Measurements from ENCODE around the gene STIM1.

The STIM1 gene

GRCh38 chr11:3885855-3886254 is 30.4 kb downstream of the STIM1 start:
- no peak for DNase-seq (ENCODE audit: low read depth in 1 of 2, low spot score in 1 of 2)
- H3K27ac ChIP-seq (replicated peaks) = no peak overlapping the region
- H3K27me3 ChIP-seq (ENCODE audit: insufficient read depth, poor library complexity, severe bottlenecking) = no peaks in the 10 kb centered on the region
- H3K4me3 ChIP-seq (replicated peaks; ENCODE audit: insufficient read depth, low read length) = no peak overlapping the region
- TF ChIP-seq POLR2AphosphoS5 (IDR thresholded peaks at IDR 0.05; ENCODE audit: low read depth) (no peak), CTCF (IDR thresholded peaks at IDR 0.05; ENCODE audit: insufficient read depth, low read length) (no peak), GABPA (IDR thresholded peaks at IDR 0.05; ENCODE audit: low read depth) (no peak), SPI1 (IDR thresholded peaks at IDR 0.05; ENCODE audit: borderline replicate concordance, low read depth) (no peak), REST (IDR thresholded peaks at IDR 0.05; ENCODE audit: insufficient replicate concordance, low read depth) (no peak)

- Histone ChIP-seq H3K27ac (replicated peaks) (no peak overlapping the region), H3K4me3 (replicated peaks; ENCODE audit: insufficient read depth, low read length) (no peak overlapping the region), H3K27me3 (ENCODE audit: insufficient read depth, poor library complexity, severe bottlenecking) (no peaks in the 10 kb centered on the region)
- TF ChIP-seq GABPA (IDR thresholded peaks at IDR 0.05; ENCODE audit: low read depth) (no peak), SPI1 (IDR thresholded peaks at IDR 0.05; ENCODE audit: borderline replicate concordance, low read depth) (no peak), POLR2AphosphoS5 (IDR thresholded peaks at IDR 0.05; ENCODE audit: low read depth) (no peak), CTCF (IDR thresholded peaks at IDR 0.05; ENCODE audit: insufficient read depth, low read length) (no peak), REST (IDR thresholded peaks at IDR 0.05; ENCODE audit: insufficient replicate concordance, low read depth) (no peak)
- DNase-seq (ENCODE audit: low read depth in 1 of 2, low spot score in 1 of 2) = peak in 1 of 2 experiments; percentile 71
Observed at GRCh38 chr11:3886985-3887384, 31.5 kb downstream of the STIM1 start.

- Histone ChIP-seq H3K4me3 (replicated peaks; ENCODE audit: insufficient read depth, low read length) (no peak overlapping the region), H3K27ac (replicated peaks) (no peak overlapping the region), H3K27me3 (ENCODE audit: insufficient read depth, poor library complexity, severe bottlenecking) (no peaks in the 10 kb centered on the region)
- no peak for TF ChIP-seq REST (IDR thresholded peaks at IDR 0.05; ENCODE audit: insufficient replicate concordance, low read depth)
- TF ChIP-seq SPI1 (IDR thresholded peaks at IDR 0.05; ENCODE audit: borderline replicate concordance, low read depth) = no peak
- no peak for TF ChIP-seq POLR2AphosphoS5 (IDR thresholded peaks at IDR 0.05; ENCODE audit: low read depth)
- no peak for TF ChIP-seq GABPA (IDR thresholded peaks at IDR 0.05; ENCODE audit: low read depth)
- TF ChIP-seq CTCF (IDR thresholded peaks at IDR 0.05; ENCODE audit: insufficient read depth, low read length) = no peak
- no peak for DNase-seq (ENCODE audit: low read depth in 1 of 2, low spot score in 1 of 2)
Observed at GRCh38 chr11:3888876-3889275, 33.4 kb downstream of the STIM1 start.

Measured in HL-60 (cell line).